Naive B cell (primary cell): ENCODE results near the gene FNDC5. TPM values are rescaled to one million over a fixed set of nuclear protein-coding genes. Genes with fewer than 3 reads are reported as not detected.

Source experiments
- ATAC-seq, 2 donors: fragments of 150-1000 bp; cut with Tn5 transposase; 2 replicates each; pipeline ENCODE4 v1.10.0; 2021; ENCODE audit warnings: low read depth in 2 of 2, mild to moderate bottlenecking in 2 of 2, moderate library complexity in 2 of 2
- DNase-seq: peaks from one replicate; pipeline ENCODE4 v3.0.0; 2022
- H3K27ac Mint-ChIP-seq, 6 donors: one replicate each; pipeline ENCODE4 v1.8.0; 2020 to 2022; ENCODE audit warnings: mild to moderate bottlenecking in 6 of 6, mixed read lengths in 6 of 6, moderate library complexity in 5 of 6, inconsistent platforms in 2 of 6
- H3K27me3 Mint-ChIP-seq, 3 donors: one replicate each; pipeline ENCODE4 v1.8.0; 2021 to 2022; ENCODE audit warnings: mixed read lengths in 3 of 3, mild to moderate bottlenecking in 1 of 3
- H3K36me3 Mint-ChIP-seq, 2 donors: one replicate each; pipeline ENCODE4 v1.8.0; 2020 to 2022; ENCODE audit warnings: mixed read lengths in 2 of 2, inconsistent platforms in 1 of 2, mild to moderate bottlenecking in 1 of 2
- H3K4me1 Mint-ChIP-seq, 3 donors: one replicate each; pipeline ENCODE4 v1.8.0; 2020 to 2022; ENCODE audit warnings: mixed read lengths in 3 of 3, inconsistent platforms in 1 of 3, mild to moderate bottlenecking in 1 of 3, moderate library complexity in 1 of 3
- H3K4me3 Mint-ChIP-seq, 8 donors: one replicate each; pipeline ENCODE4 v1.8.0; 2020 to 2022; ENCODE audit warnings: mild to moderate bottlenecking in 8 of 8, mixed read lengths in 8 of 8, moderate library complexity in 8 of 8, inconsistent platforms in 2 of 8
- H3K9me3 Mint-ChIP-seq, 7 donors: one replicate each; pipeline ENCODE4 v1.8.0; 2020 to 2022; ENCODE audit warnings: mixed read lengths in 7 of 7, mild to moderate bottlenecking in 5 of 7, inconsistent platforms in 2 of 7, moderate library complexity in 1 of 7
- polyA plus RNA-seq, 6 donors: library from polyadenylated mRNA; unstranded; fragments of 300-500 nt; fragmentation: Illumina TruSeq; gene quantifications; one replicate each; pipeline ENCODE4 v1.2.3, GENCODE V29; 2021; ENCODE audit warnings: low read depth in 6 of 6

FNDC5 gene
- polyA plus RNA-seq, 6 donors from 2014 or later: 0.20 TPM; not detected in 5

- H3K27me3 Mint-ChIP-seq: peaks cover 48 to 89% (median 86%) of the 10 kb centered on the region in 3 donors
- ATAC-seq (peak; percentile 64 to 67), DNase-seq (no peak)
- H3K4me1 Mint-ChIP-seq: peaks cover 10 to 20% (median 15%) of the 10 kb centered on the region in 3 donors
- no peak within 1 kb of the TSS for H3K27ac Mint-ChIP-seq
- no peaks in the 10 kb centered on the region for H3K9me3 Mint-ChIP-seq
- H3K4me3 Mint-ChIP-seq: peak within 1 kb of the TSS in 3 of 8 donors; percentile 14 to 79 (median 59)
- H3K36me3 Mint-ChIP-seq: peaks cover 0 to 8% of the 10 kb centered on the region in 2 donors
Observed at GRCh38 chr1:32886004-32886827, 15.5 kb upstream of the FNDC5 start, which contains the start of gene HPCA. TSS of gene HPCA (plus strand) at chr1:32886491. CDS start at chr1:32888899, 2,408 bp downstream.

GRCh38 chr1:32885676-32886003 is 14.9 kb upstream of the FNDC5 start:
- DNase-seq: no peak
- Mint-ChIP-seq H3K4me1 (peaks cover 10 to 20% (median 15%) of the 10 kb centered on the region in 3 donors), H3K27me3 (peaks cover 49 to 89% (median 86%) of the 10 kb centered on the region in 3 donors), H3K4me3 (peak overlapping the region in 3 of 8 donors; percentile 14 to 79 (median 59)), H3K9me3 (no peaks in the 10 kb centered on the region), H3K27ac (no peak overlapping the region), H3K36me3 (peaks cover 0 to 8% of the 10 kb centered on the region in 2 donors)
- ATAC-seq: no peak

- H3K27me3 Mint-ChIP-seq: peaks cover 42 to 82% (median 78%) of the 10 kb centered on the region in 3 donors
- DNase-seq (no peak), ATAC-seq (no peak)
- no peaks in the 10 kb centered on the region for H3K9me3 Mint-ChIP-seq
- no peak overlapping the region for H3K27ac Mint-ChIP-seq
- no peak overlapping the region for H3K4me3 Mint-ChIP-seq
- H3K4me1 Mint-ChIP-seq: peaks cover 10 to 20% (median 15%) of the 10 kb centered on the region in 3 donors
- peaks cover 0 to 8% of the 10 kb centered on the region in 2 donors for H3K36me3 Mint-ChIP-seq
Observed at GRCh38 chr1:32884726-32885125, 14.0 kb upstream of the FNDC5 start.

GRCh38 chr1:32884032-32884372 is 13.3 kb upstream of the FNDC5 start:
- Mint-ChIP-seq H3K9me3 (no peaks in the 10 kb centered on the region), H3K4me1 (peaks cover 10 to 20% (median 15%) of the 10 kb centered on the region in 3 donors), H3K36me3 (peaks cover 0 to 8% of the 10 kb centered on the region in 2 donors), H3K27me3 (peaks cover 34 to 74% (median 71%) of the 10 kb centered on the region in 3 donors), H3K27ac (no peak overlapping the region), H3K4me3 (no peak overlapping the region)
- DNase-seq (no peak), ATAC-seq (no peak)

- DNase-seq: no peak
- peaks cover 31 to 69% (median 66%) of the 10 kb centered on the region in 3 donors for H3K27me3 Mint-ChIP-seq
Observed at GRCh38 chr1:32883338-32884031, 12.8 kb upstream of the FNDC5 start.

GRCh38 chr1:32881871-32882850 is 11.4 kb upstream of the FNDC5 start:
- Mint-ChIP-seq H3K36me3 (peaks cover 0 to 8% of the 10 kb centered on the region in 2 donors), H3K4me3 (no peak overlapping the region), H3K27ac (no peak overlapping the region), H3K27me3 (peaks cover 28 to 65% (median 60%) of the 10 kb centered on the region in 3 donors), H3K9me3 (no peaks in the 10 kb centered on the region), H3K4me1 (peaks cover 10 to 14% (median 12%) of the 10 kb centered on the region in 3 donors)
- ATAC-seq (no peak), DNase-seq (no peak)

More at GRCh38 chr1:32883338-32884031, 12.8 kb upstream of the FNDC5 start:
- peak overlapping the region in 2 of 6 donors; percentile 1 to 33 for H3K27ac Mint-ChIP-seq
- H3K4me1 Mint-ChIP-seq: peaks cover 10 to 20% (median 15%) of the 10 kb centered on the region in 3 donors
- H3K36me3 Mint-ChIP-seq: peaks cover 0 to 8% of the 10 kb centered on the region in 2 donors
- H3K4me3 Mint-ChIP-seq: no peak overlapping the region
- no peak for ATAC-seq
- no peaks in the 10 kb centered on the region for H3K9me3 Mint-ChIP-seq

GRCh38 chr1:32881291-32881690 is 10.6 kb upstream of the FNDC5 start:
- Mint-ChIP-seq H3K4me3 (no peak overlapping the region), H3K9me3 (no peaks in the 10 kb centered on the region), H3K36me3 (peaks cover 0 to 8% of the 10 kb centered on the region in 2 donors), H3K27me3 (peaks cover 25 to 58% (median 53%) of the 10 kb centered on the region in 3 donors), H3K27ac (peak overlapping the region in 1 of 6 donors; percentile 50), H3K4me1 (peaks cover 11 to 12% (median 11%) of the 10 kb centered on the region in 3 donors)
- ATAC-seq (no peak), DNase-seq (no peak)

GRCh38 chr1:32878637-32879041 is 7.9 kb upstream of the FNDC5 start:
- Mint-ChIP-seq H3K36me3 (no peaks in the 10 kb centered on the region), H3K27me3 (peaks cover 27 to 46% (median 46%) of the 10 kb centered on the region in 3 donors), H3K4me1 (peaks cover 8 to 15% (median 15%) of the 10 kb centered on the region in 3 donors), H3K27ac (no peak overlapping the region), H3K9me3 (no peaks in the 10 kb centered on the region), H3K4me3 (no peak overlapping the region)
- DNase-seq (no peak), ATAC-seq (no peak)

GRCh38 chr1:32878183-32878582 is 7.5 kb upstream of the FNDC5 start:
- no peaks in the 10 kb centered on the region for H3K9me3 Mint-ChIP-seq
- H3K4me1 Mint-ChIP-seq: peaks cover 8 to 15% (median 13%) of the 10 kb centered on the region in 3 donors
- H3K36me3 Mint-ChIP-seq: no peaks in the 10 kb centered on the region
- no peak overlapping the region for H3K4me3 Mint-ChIP-seq
- peaks cover 22 to 42% (median 41%) of the 10 kb centered on the region in 3 donors for H3K27me3 Mint-ChIP-seq
- no peak for ATAC-seq
- no peak overlapping the region for H3K27ac Mint-ChIP-seq
- no peak for DNase-seq

- no peaks in the 10 kb centered on the region for H3K36me3 Mint-ChIP-seq
Observed at GRCh38 chr1:32877211-32878110, 6.7 kb upstream of the FNDC5 start.

GRCh38 chr1:32876341-32877210 is 5.9 kb upstream of the FNDC5 start:
- peaks cover 28 to 52% (median 42%) of the 10 kb centered on the region in 3 donors for H3K27me3 Mint-ChIP-seq
- H3K4me3 Mint-ChIP-seq: peak overlapping the region in 1 of 8 donors; percentile 41
- no peak overlapping the region for H3K27ac Mint-ChIP-seq
- peak; percentile 42 for DNase-seq
- no peaks in the 10 kb centered on the region for H3K9me3 Mint-ChIP-seq
- peaks cover 22 to 29% (median 25%) of the 10 kb centered on the region in 3 donors for H3K4me1 Mint-ChIP-seq
- no peaks in the 10 kb centered on the region for H3K36me3 Mint-ChIP-seq
- ATAC-seq: peak; percentile 60 to 65

More at GRCh38 chr1:32877211-32878110, 6.7 kb upstream of the FNDC5 start:
- no peaks in the 10 kb centered on the region for H3K9me3 Mint-ChIP-seq
- peaks cover 27 to 48% (median 45%) of the 10 kb centered on the region in 3 donors for H3K27me3 Mint-ChIP-seq
- DNase-seq (no peak), ATAC-seq (no peak)
- H3K27ac Mint-ChIP-seq: no peak overlapping the region
- H3K4me1 Mint-ChIP-seq: peaks cover 13 to 20% (median 18%) of the 10 kb centered on the region in 3 donors
- no peak overlapping the region for H3K4me3 Mint-ChIP-seq
